ENCODE measurements around the gene AGAP3.

Gene AGAP3

GRCh38 chr7:151124481-151124880, 38.2 kb downstream of the AGAP3 start:
- DNase-seq (ENCODE audit: low read depth), result no peak

GRCh38 chr7:151124899-151125399, 38.7 kb downstream of the AGAP3 start:
- DNase-seq (ENCODE audit: low read depth), result no peak

- DNase-seq (ENCODE audit: low read depth), result no peak
Observed at GRCh38 chr7:151125470-151125845, 39.2 kb downstream of the AGAP3 start.

- DNase-seq (ENCODE audit: low read depth), result no peak
Observed at GRCh38 chr7:151125846-151126481, 39.7 kb downstream of the AGAP3 start.

- DNase-seq (ENCODE audit: low read depth), result no peak
Observed at GRCh38 chr7:151126491-151127137, 40.3 kb downstream of the AGAP3 start.

- DNase-seq (ENCODE audit: low read depth), result no peak
Observed at GRCh38 chr7:151128144-151128543, 41.9 kb downstream of the AGAP3 start.

- DNase-seq (ENCODE audit: low read depth), result no peak
Observed at GRCh38 chr7:151128716-151129115, 42.4 kb downstream of the AGAP3 start.

GRCh38 chr7:151129117-151129959, 43.1 kb downstream of the AGAP3 start:
- no peak for DNase-seq (ENCODE audit: low read depth)

GRCh38 chr7:151129960-151130591, 43.8 kb downstream of the AGAP3 start:
- DNase-seq (ENCODE audit: low read depth), result no peak

GRCh38 chr7:151130741-151131157, 44.5 kb downstream of the AGAP3 start:
- DNase-seq (ENCODE audit: low read depth), result no peak

- DNase-seq (ENCODE audit: low read depth), result no peak
Observed at GRCh38 chr7:151131224-151131591, 44.9 kb downstream of the AGAP3 start.

- no peak for DNase-seq (ENCODE audit: low read depth)
Observed at GRCh38 chr7:151131592-151132293, 45.5 kb downstream of the AGAP3 start.

GRCh38 chr7:151132461-151133205, 46.4 kb downstream of the AGAP3 start:
- no peak for DNase-seq (ENCODE audit: low read depth)

- DNase-seq (ENCODE audit: low read depth), result no peak
Observed at GRCh38 chr7:151133266-151133985, 47.2 kb downstream of the AGAP3 start.

GRCh38 chr7:151133986-151134742, 47.9 kb downstream of the AGAP3 start:
- DNase-seq (ENCODE audit: low read depth), result no peak

GRCh38 chr7:151134743-151135524, 48.7 kb downstream of the AGAP3 start:
- DNase-seq (ENCODE audit: low read depth), result no peak

GRCh38 chr7:151135525-151135845, 49.2 kb downstream of the AGAP3 start:
- no peak for DNase-seq (ENCODE audit: low read depth)

- no peak for DNase-seq (ENCODE audit: low read depth)
Observed at GRCh38 chr7:151135866-151136843, 49.9 kb downstream of the AGAP3 start.

Measured in HS-27A (cell line).